T-helper 2 cell treated with Interferon-gamma antibody and Interleukin-4, amounts not matched to agents 100 ng/mL and 5 ng/mL, for 36 hours (primary cell): ENCODE measurements around the gene GRID2. TPM values are rescaled to one million over a fixed set of nuclear protein-coding genes. Genes with fewer than 3 reads are reported as not detected.
"Not testable (repeated sequence)": the region's sequence is repeated elsewhere in the genome, so short reads cannot be mapped to it uniquely, and the experiment has no call there.

ENCODE experiments used
- intact Hi-C: fragments of 100-400 bp; cut with micrococcal nuclease; formaldehyde crosslinking; loops from one replicate; pipeline ENCODE4 v1.15.1; 2023
- total RNA-seq: library from RNA; stranded (reverse); gene quantifications from 2 replicates; pipeline ENCODE4 v1.2.3, GENCODE V29; 2022

The GRID2 gene
- total RNA-seq, result not detected in 2 replicates

DNA sequence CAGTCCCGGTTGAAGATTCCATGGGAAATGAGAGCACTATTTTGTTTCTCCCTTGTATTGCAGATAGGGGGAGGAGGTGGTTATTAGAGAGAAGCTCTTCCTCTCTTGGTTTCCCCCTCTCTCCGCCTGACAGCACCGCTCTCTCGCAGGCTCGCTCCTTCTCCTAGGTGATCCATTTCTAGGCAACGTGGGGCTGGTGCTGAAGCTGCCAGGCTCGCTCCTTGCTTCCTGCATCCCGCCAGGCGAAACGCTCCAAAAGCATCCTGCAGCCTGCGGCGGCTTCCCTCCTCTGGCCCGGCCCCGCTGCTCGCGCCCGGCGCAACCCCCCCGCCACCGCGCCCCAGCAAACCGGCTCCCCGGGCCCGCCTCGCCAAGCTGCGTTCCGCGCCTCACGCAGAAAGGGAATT is at the start of gene GRID2:
Gene GRID2 (plus strand): TSS at position 346 of the 407 bp plus-strand sequence.
- intact Hi-C loops, result no loop called here

DNA sequence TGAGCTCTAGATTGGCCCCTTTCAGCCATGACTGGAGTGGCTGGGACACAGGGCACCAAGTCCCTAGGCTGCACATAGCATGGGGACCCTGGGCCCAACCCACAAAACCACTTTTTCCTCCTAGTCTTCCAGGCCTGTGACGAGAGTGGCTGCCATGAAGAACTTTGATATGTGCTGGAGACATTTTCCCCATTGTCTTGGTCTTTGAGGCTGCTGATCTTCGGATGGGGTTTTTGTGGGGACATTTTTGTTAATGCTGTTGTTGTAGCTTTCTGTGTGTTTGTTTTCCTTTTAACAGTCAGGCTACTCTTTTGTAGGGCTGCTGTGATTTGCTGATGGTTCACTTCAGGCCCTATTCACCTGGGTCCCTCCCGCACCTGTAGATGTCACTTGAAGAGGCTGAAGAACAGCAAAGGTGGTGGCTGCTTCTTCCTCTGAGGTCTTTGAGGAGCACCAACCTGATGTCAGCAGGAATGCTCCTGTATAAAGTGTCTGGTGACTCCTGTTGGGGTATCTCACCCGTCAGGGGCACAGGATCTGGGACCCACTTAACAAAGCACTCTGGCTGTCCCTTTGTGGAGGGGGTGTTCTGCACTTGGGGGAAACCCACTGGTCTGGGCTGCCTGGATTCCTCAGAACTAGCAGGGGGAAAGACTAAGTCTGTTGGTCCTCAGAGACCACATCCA is 49.6 kb upstream of the GRID2 start:
- intact Hi-C loops, result no loop called here

- intact Hi-C loops, result no loop called here
These were observed 48.9 kb upstream of the GRID2 start for GRCh38 chr4:92254767-92255442.

DNA sequence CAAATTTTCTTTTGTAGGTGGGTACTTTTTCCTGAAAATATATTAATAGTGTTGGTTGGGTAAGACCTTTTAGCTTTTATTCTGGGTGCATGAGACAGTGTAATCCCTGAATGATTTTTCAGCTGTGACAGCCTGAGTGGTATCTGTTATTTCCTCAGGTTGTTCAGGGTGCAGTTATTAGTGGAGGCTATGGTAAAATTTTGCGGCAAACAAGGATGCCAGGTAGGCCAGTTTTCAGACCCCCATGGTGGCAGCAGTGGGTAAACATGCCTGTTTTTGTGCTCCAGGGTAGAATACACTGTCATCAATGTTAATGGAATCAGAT is 47.9 kb upstream of the GRID2 start:
- intact Hi-C loops, result no loop called here

DNA sequence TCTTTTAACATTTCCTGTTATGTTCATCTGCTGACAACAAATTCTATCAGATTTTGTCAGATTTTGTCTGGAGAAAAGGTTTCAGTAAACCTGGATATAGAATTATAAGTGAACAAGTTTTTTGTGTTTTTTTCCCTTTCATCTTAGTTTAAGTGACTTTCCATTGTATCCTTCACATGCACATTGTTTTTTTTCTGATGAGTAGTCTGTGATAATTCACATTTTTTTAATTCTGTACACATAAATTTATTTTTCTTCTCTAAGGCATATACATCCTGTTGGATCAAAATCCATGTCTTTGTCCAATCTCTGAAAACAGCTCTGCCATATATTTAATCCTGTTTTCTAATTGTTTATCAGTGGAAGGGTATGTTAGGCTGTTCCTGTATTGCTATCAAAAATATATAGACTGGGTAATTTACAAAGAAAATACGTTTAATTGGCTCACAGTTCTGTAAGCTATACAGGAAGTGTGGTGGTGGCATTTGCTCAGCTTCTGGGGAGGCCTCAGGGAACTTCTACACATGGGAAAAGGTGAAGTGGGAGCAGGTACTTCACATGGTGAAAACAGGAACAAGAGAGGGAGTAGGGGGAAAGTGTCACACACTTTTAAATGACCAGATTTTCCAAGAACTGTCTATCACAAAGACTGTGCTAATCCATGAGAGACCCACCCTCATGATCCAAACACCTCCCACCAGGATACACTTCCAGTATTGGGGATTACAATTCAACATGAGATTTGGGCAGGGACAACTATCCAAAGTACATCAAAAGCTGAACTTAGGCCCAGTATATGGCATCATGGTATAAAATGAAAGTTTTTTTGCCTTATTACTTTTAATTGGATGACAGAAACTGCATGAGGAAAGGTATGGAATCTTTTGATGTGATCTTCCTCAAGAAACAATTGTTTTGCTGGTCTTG is 45.6 kb upstream of the GRID2 start:
- intact Hi-C loops, result no loop called here

- intact Hi-C loops, result no loop called here
These were observed 42.5 kb upstream of the GRID2 start for GRCh38 chr4:92261256-92261655.

DNA sequence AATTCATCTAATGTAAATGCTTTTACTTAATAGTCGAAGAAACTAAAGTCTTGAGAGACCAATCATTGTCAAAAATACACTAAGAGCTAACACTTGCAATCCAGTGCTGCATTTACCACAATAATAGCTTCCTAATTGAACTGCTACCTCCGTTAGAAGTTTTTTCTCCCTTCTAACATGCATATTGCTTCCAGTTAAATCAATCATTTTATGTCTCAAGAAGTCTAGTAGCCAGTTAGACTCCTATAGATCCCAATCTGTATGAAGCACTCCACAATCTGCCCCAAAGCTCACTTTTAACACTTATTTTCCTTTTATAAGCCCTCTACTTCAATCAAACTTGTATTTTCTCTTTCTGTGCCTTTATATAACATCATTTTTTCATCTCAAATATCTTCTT is 41.4 kb upstream of the GRID2 start:
- intact Hi-C loops, result no loop called here

GRCh38 chr4:92263010-92263409 is 40.8 kb upstream of the GRID2 start:
- intact Hi-C loops, result no loop called here

DNA sequence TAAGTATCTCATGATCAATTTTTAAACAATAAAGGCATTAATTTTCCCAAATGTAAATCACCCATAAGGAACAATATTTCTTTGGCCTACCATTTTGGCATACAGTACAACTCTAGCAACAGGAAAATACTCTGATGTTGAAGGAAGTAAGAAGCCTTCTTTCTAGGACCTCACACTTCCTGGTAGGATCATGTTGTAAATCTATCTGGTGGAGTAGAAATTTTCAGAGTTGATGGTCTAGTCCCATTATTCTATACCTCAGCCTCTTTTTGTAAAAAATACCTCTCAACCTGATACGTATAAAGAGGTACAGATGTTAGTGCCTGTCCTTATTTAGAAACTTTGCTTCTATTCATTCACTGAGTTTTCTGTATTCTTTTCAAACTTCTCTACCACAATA is 40.2 kb upstream of the GRID2 start:
- intact Hi-C loops, result no loop called here

DNA sequence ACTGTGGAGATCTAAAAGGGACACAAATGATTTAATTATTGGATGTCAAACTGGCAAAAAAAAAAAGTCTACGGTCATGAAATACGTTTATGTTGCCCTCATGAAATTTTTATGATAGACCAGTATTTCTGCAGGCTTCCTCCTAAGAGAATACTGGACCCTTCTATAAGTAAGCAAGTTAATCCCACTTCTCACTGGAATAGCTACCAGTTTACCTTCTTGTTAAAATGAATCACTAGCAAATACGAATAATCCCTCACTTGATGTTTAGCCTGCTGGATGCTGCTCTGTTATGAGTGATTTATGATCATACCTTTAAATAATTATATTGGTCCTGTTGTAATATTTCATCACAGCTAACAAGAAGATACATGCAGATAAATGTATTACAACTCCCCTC is 39.6 kb upstream of the GRID2 start:
- intact Hi-C loops, result no loop called here

GRCh38 chr4:92265021-92265420 is 38.7 kb upstream of the GRID2 start:
- intact Hi-C loops, result no loop called here

DNA sequence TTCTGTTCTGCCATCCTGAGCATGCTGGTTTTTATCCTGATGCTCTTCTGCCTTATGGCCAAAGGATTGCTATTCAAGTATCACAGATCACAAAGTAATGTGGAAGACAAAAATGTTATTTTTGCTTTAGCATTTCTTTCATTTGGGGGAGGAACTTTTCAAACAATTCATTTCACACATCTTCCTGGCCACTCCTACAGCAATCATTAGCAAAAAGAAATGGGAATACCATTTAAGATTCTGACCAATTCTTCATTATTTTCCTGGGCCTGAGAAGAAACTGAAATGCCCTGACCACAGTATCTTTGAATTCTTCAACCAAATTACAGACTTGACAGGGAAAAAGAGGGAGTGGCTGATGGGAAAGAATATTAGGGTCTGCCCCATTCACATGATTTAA is 38.0 kb upstream of the GRID2 start:
- intact Hi-C loops, result no loop called here

DNA sequence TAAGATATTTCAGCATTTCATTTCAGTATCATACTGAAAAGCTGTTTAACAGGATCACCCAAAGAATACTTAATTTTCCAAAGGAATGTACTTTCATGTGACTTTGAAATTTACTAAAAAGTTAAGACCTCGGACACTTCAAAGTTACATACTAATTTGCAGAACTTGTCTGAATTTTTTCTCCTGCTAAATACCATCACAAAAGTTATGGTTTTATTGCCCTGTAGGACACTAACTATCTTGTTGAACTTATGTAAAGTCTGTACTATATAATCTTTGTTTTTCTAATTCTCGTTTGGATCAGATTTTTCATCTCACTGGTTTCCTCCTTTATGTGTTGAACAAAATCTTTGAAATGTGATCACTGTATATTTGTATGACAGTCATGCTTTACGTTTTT is 37.2 kb upstream of the GRID2 start:
- intact Hi-C loops, result no loop called here

DNA sequence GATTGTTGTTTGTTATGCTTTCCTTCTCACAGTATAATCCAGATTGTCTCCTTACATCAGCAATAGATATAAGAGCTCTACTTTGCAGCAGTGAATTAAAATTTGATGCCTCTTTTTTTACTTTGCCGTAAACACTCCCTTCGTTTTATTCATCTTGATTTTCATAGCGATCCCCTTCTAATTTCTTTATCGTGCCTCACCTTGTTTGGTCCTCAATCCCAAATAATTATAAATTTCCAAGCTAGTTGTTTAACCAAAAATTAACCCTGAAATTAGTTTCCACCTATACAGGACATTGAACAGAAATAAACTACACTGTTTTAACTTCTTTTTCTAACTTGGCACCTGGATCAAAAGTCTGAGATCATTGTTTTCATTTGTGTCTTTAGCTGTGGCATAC is 35.1 kb upstream of the GRID2 start:
- intact Hi-C loops, result no loop called here

DNA sequence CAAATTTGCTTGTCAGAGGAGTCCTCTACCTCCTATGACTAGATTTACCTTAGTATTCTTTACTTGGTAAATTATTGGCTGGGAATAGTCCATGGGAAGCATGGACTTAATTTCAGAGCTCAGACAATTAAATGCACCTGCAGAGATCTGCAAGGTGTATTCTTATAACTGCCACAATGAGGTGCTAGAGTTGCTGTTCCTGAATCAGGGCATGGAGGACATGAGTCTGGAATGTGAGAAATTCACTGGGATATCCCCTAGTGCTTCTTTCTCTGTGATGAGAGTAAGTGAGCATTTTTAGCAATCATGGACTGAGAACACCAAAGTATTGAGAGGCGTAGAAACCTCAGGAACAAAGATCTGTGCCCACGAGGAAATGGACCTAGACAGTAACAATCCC is 32.9 kb upstream of the GRID2 start:
- intact Hi-C loops, result no loop called here

- intact Hi-C loops, result not testable (repeated sequence)
These were observed 32.2 kb upstream of the GRID2 start for GRCh38 chr4:92271551-92271950.

GRCh38 chr4:92277057-92277881 is 26.5 kb upstream of the GRID2 start:
- intact Hi-C loops, result not testable (repeated sequence)

DNA sequence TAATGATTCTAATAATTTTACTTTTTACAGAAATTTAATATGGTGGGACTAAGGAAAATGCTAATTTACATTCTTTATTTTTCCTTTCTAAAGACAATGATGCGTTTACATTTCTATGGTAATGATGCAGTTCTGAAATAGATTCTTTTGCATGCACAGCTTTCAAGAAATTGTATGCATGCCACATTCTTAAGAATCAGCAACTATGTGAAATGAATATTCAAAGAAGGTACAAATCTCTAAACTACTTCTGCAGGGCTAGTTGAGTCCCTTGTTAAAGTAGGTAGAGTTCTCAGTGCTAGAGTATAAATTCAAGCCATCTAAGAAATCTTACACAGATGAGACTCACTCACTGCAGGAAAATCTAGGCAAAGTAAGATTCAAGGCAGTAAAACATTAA is 24.5 kb upstream of the GRID2 start:
- intact Hi-C loops, result no loop called here

- intact Hi-C loops, result no loop called here
These were observed 4.6 kb upstream of the GRID2 start for GRCh38 chr4:92299152-92299551.

- intact Hi-C loops, result no loop called here
These were observed 355 bp downstream of the GRID2 start for GRCh38 chr4:92304121-92304520.

GRCh38 chr4:92304606-92305005 is 840 bp downstream of the GRID2 start:
- intact Hi-C loops, result loop anchor here (5.0 kb wide), 1 partner anchor 1528 kb away; no protein-coding TSS in a partner anchor
